Hepatocyte (in vitro differentiated cells): ENCODE measurements around the gene KRTAP5-2. TPM values are rescaled to one million over a fixed set of nuclear protein-coding genes. Genes with fewer than 3 reads are reported as not detected.

Source experiments
- DNase-seq: peaks from one replicate; pipeline ENCODE4 v3.0.0-alpha.2; 2016; ENCODE audit warnings: low spot score
- H2AFZ ChIP-seq: fragments of 200-600 bp; sonication (generic); 2 replicates; pipeline ENCODE4 v1.6.0; 2016; ENCODE audit warnings: antibody characterized with exemption, mild to moderate bottlenecking
- H3K27ac ChIP-seq: fragments of 200-600 bp; sonication (generic); 2 replicates; pipeline ENCODE4 v1.5.1; 2016; ENCODE audit warnings: mild to moderate bottlenecking
- H3K27me3 ChIP-seq: fragments of 200-600 bp; sonication (generic); 2 replicates; pipeline ENCODE4 v1.6.1; 2016
- H3K36me3 ChIP-seq: fragments of 200-600 bp; sonication (generic); replicated peaks from 2 replicates; pipeline ENCODE4 v1.5.1; 2016; ENCODE audit warnings: low read depth; ENCODE audit not compliant: insufficient read depth
- H3K4me1 ChIP-seq: fragments of 200-600 bp; sonication (generic); 2 replicates; pipeline ENCODE4 v1.5.1; 2016; ENCODE audit warnings: mild to moderate bottlenecking, moderate library complexity; ENCODE audit not compliant: insufficient read depth
- H3K4me2 ChIP-seq: fragments of 200-600 bp; sonication (generic); 2 replicates; pipeline ENCODE4 v1.6.0; 2016
- H3K4me3 ChIP-seq: fragments of 200-600 bp; sonication (generic); 2 replicates; pipeline ENCODE4 v1.5.1; 2016; ENCODE audit warnings: mild to moderate bottlenecking
- H3K79me2 ChIP-seq: fragments of 200-600 bp; sonication (generic); 2 replicates; pipeline ENCODE4 v1.6.0; 2017; ENCODE audit warnings: mild to moderate bottlenecking
- H3K9me2 ChIP-seq: fragments of 200-600 bp; sonication (generic); replicated peaks from 2 replicates; pipeline ENCODE4 v1.6.0; 2017; ENCODE audit warnings: mild to moderate bottlenecking; ENCODE audit not compliant: insufficient read depth
- H3K9me3 ChIP-seq: fragments of 200-600 bp; sonication (generic); 2 replicates; pipeline ENCODE4 v1.5.1; 2016; ENCODE audit warnings: low read depth, mild to moderate bottlenecking
- H4K20me1 ChIP-seq: fragments of 200-600 bp; sonication (generic); 2 replicates; pipeline ENCODE4 v1.6.0; 2016; ENCODE audit warnings: mild to moderate bottlenecking; ENCODE audit not compliant: insufficient read depth, poor library complexity, severe bottlenecking
- EZH2 ChIP-seq: fragments of 200-600 bp; sonication (generic); IDR thresholded peaks from 2 replicates; pipeline ENCODE4 v1.6.1; 2016; ENCODE audit warnings: antibody characterized with exemption, mild to moderate bottlenecking, borderline replicate concordance
- EZH2phosphoT487 ChIP-seq: fragments of 200-600 bp; sonication (generic); IDR thresholded peaks from one replicate; pipeline ENCODE4 v1.6.1; 2018; ENCODE audit warnings: antibody characterized with exemption, mild to moderate bottlenecking, low read depth, moderate library complexity; ENCODE audit not compliant: unreplicated experiment, severe bottlenecking
- WGBS: methylation state at CpG from one replicate; pipeline ENCODE4 v1.1.6; 2016; ENCODE audit warnings: low lambda C conversion rate; ENCODE audit errors: missing lambda C conversion rate; 5-methylcytosine and 5-hydroxymethylcytosine counted together
- polyA plus RNA-seq: library from polyadenylated mRNA; unstranded; fragments of >200 nt; fragmentation: Nextera tagmentation; extraction: Ambion mirVana; gene quantifications from 2 replicates; pipeline ENCODE4 v1.2.1, GENCODE V29; 2016
- total RNA-seq: library from RNA; depleted of rRNA; stranded (reverse); fragments of >200 nt; gene quantifications from 2 replicates; pipeline ENCODE4 v1.2.3, GENCODE V29; 2014
- TF ChIP-seq, protein P1 (sequence below): fragments of 200-600 bp; sonication (generic); IDR thresholded peaks from 2 replicates; pipeline ENCODE4 v1.5.1; 2016; ENCODE audit warnings: antibody characterized with exemption, mild to moderate bottlenecking; ENCODE audit not compliant: poor library complexity

The KRTAP5-2 gene
- total and polyA plus RNA-seq, 2 experiments from 2014 or later, result not detected

DNA sequence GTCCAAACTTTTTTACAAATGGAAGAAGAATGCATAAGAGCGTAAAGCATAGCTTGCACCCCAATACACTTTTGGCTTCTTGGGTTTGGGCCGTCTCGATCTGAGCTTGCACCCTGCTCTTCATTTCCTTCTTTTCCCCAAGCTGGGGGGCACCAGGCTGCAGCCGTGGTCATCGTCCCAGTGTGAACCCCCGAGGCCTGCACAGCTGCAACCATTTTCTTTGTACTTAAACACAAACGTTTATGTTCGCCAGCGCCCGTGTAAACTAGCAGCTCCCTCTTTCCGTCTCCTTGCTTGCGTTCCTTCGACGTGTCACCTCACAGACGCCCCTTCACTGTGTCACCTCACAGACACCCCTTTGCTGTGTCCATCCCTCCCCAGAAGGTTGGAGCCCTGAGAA is 41.6 kb upstream of the KRTAP5-2 start:
- Histone ChIP-seq H3K27ac (no peak overlapping the region), H3K36me3 (no peaks in the 10 kb centered on the region), H3K27me3 (peaks cover 5% of the 10 kb centered on the region), H4K20me1 (no peaks in the 10 kb centered on the region), H3K9me2 (no peaks in the 10 kb centered on the region), H3K9me3 (no peaks in the 10 kb centered on the region), H3K4me1 (no peaks in the 10 kb centered on the region), H3K79me2 (no peaks in the 10 kb centered on the region), H3K4me2 (no peak overlapping the region), H3K4me3 (no peak overlapping the region), H2AFZ (no peak overlapping the region)
- DNase-seq, result no peak
- WGBS, result 75% methylated on average over 15 of the region's 15 CpGs
- TF ChIP-seq, protein P1, sequence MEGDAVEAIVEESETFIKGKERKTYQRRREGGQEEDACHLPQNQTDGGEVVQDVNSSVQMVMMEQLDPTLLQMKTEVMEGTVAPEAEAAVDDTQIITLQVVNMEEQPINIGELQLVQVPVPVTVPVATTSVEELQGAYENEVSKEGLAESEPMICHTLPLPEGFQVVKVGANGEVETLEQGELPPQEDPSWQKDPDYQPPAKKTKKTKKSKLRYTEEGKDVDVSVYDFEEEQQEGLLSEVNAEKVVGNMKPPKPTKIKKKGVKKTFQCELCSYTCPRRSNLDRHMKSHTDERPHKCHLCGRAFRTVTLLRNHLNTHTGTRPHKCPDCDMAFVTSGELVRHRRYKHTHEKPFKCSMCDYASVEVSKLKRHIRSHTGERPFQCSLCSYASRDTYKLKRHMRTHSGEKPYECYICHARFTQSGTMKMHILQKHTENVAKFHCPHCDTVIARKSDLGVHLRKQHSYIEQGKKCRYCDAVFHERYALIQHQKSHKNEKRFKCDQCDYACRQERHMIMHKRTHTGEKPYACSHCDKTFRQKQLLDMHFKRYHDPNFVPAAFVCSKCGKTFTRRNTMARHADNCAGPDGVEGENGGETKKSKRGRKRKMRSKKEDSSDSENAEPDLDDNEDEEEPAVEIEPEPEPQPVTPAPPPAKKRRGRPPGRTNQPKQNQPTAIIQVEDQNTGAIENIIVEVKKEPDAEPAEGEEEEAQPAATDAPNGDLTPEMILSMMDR, result no peak
- TF ChIP-seq EZH2, result no peak
- TF ChIP-seq EZH2phosphoT487, result no peak

DNA sequence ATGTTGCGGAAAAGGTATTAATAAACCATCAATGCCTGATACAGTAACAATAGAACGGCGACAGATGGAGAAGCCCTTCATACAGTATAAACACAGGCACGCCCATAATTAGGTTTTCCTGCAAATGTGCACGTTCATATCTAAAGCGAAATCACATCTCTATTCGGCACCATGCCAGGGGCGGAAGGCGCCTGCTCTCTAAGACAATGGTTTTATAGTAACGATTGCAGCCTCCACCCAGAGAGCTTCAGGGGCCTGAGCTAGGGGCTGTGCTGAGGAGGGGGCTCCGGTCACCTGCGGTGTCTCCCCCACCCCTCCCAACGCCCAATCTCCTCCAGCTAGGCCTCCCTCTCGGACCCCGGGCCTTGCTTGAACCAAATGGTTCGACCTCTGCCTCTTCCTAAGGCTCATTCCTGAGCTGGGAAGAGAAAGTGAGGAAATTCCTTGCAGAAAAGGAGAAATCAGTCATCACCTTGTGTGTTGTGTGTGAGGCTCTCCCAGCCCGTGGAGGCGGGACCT is 41.1 kb upstream of the KRTAP5-2 start:
- no peak overlapping the region for H3K4me2 ChIP-seq
- DNase-seq, result no peak
- no peaks in the 10 kb centered on the region for H3K9me3 ChIP-seq
- 82% methylated on average over 18 of the region's 18 CpGs for WGBS
- no peak overlapping the region for H3K27ac ChIP-seq
- no peaks in the 10 kb centered on the region for H4K20me1 ChIP-seq
- no peak overlapping the region for H3K4me3 ChIP-seq
- no peaks in the 10 kb centered on the region for H3K36me3 ChIP-seq
- H2AFZ ChIP-seq, result no peak overlapping the region
- TF ChIP-seq, protein P1, result no peak
- TF ChIP-seq EZH2 (no peak), EZH2phosphoT487 (no peak)
- no peaks in the 10 kb centered on the region for H3K4me1 ChIP-seq
- no peaks in the 10 kb centered on the region for H3K79me2 ChIP-seq
- H3K27me3 ChIP-seq, result peaks cover 5% of the 10 kb centered on the region
- no peaks in the 10 kb centered on the region for H3K9me2 ChIP-seq

DNA sequence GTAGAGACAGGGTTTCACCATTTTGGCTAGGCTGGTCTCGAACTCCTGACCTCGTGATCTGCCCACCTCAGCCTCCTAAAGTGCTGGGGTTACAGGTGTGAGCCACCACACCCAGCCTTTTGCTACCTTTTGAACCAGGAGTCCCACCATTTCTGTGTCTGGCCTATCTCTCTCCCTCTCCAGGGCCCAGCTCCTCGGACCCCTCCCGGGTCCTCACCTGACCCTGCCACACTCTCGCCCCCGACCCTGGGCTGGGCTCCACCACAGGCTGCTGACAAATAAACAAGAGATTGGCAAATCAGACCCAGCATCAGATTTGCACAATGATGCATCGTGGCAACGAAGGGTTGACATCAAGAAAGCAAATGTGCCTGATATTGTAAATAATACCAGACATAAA is 40.2 kb upstream of the KRTAP5-2 start:
- H3K36me3 ChIP-seq, result no peaks in the 10 kb centered on the region
- H3K4me1 ChIP-seq, result no peaks in the 10 kb centered on the region
- DNase-seq, result no peak
- TF ChIP-seq EZH2 (no peak), EZH2phosphoT487 (no peak)
- TF ChIP-seq, protein P1, result no peak
- H3K9me3 ChIP-seq, result no peaks in the 10 kb centered on the region
- no peak overlapping the region for H3K4me3 ChIP-seq
- H3K9me2 ChIP-seq, result no peaks in the 10 kb centered on the region
- H2AFZ ChIP-seq, result no peak overlapping the region
- WGBS, result 89% methylated on average over 8 of the region's 8 CpGs
- no peak overlapping the region for H3K27ac ChIP-seq
- no peaks in the 10 kb centered on the region for H3K79me2 ChIP-seq
- no peaks in the 10 kb centered on the region for H4K20me1 ChIP-seq
- H3K27me3 ChIP-seq, result peaks cover 5% of the 10 kb centered on the region
- H3K4me2 ChIP-seq, result no peak overlapping the region
